C4-2B (cell line): Measurements from ENCODE around the gene RNF130.

Experiments used
- H3K27ac ChIP-seq: fragments of 450-650 bp; 2 replicates; pipeline ENCODE4 v1.5.1; 2017
- ZFX ChIP-seq: fragments of 450-650 bp; IDR thresholded peaks from 2 replicates; pipeline ENCODE4 v1.6.1; 2017
- TF ChIP-seq, protein P1 (sequence below): fragments of 450-650 bp; conservative IDR thresholded peaks from 2 replicates; pipeline ENCODE4 v1.5.1; 2017; ENCODE audit warnings: mild to moderate bottlenecking

The RNF130 gene

DNA sequence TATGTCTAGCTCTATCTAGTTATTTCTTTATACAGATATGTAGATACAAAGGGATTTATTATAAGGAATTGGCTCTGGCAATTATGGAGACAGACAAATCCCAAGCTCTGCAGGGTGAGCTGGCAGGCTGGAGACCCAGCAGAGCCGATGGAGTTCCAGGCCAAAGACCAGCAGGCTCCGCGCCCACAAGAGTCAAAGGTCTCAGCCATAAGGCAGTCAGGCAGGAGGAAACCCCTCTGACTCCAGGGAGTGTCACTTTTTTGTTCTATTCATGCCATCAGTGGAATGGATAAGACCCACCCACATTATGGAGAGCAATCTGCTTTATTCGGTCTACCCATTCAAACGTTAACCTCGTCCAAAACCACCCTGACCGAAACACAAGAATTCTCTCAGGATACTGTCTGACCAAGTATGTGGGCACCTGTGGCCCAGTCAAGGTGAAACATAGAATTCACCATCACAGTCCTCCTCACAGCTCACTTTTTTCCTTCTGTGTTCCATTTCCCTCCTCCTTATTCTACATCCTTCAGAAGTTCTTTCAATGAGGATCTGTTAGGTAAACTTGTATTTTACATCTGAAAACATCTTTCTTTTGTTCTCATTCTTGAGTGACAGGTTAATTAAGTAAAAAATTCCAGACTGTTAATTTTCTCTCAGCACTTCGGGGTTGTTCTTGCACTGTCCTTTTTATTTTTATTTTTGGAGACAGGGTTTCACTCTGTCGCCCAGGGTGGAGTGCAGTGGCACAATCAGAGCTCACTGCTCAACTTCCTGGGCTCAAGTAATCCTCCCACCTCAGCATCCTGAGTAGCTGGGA is 21.2 kb downstream of the RNF130 start:
- no peak for TF ChIP-seq ZFX
- TF ChIP-seq, protein P1, sequence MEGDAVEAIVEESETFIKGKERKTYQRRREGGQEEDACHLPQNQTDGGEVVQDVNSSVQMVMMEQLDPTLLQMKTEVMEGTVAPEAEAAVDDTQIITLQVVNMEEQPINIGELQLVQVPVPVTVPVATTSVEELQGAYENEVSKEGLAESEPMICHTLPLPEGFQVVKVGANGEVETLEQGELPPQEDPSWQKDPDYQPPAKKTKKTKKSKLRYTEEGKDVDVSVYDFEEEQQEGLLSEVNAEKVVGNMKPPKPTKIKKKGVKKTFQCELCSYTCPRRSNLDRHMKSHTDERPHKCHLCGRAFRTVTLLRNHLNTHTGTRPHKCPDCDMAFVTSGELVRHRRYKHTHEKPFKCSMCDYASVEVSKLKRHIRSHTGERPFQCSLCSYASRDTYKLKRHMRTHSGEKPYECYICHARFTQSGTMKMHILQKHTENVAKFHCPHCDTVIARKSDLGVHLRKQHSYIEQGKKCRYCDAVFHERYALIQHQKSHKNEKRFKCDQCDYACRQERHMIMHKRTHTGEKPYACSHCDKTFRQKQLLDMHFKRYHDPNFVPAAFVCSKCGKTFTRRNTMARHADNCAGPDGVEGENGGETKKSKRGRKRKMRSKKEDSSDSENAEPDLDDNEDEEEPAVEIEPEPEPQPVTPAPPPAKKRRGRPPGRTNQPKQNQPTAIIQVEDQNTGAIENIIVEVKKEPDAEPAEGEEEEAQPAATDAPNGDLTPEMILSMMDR: no peak
- H3K27ac ChIP-seq: no peak overlapping the region

DNA sequence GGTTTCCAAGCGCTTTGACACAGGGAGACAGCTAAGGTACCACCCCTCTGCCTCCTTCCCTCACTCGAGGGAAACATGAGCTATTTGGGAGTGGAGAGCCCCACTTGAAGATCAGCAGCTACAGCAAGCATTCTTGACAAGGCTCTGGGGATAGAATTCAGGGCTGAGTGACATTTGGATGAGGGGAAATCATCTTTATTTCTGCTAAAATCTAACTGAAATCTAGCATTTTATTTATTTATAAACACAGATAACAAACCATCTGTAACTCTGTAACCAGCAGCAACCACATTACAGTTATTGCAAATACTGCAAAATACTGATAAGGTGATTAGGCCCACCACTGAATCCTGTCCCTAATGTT is 22.4 kb downstream of the RNF130 start:
- TF ChIP-seq, protein P1: no peak
- no peak overlapping the region for H3K27ac ChIP-seq

DNA sequence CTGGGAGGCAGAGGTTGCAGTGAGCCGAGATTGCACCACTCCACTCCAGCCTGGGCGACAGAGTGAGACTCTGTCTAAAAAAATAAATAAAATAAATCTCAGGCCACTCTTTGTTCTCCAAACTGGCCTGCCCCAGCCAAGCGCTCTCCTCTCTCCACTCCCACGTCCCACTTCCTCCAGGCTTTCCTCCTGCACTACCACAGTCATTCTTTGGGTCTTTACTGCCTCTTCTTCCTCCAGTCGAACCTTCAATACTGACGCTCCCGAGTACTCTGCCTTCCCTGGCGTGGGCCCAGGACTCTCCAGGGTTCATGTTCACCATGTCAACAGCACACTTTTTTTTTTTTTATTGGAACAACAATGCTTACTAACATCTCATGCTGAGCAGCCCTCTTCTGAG is 23.9 kb downstream of the RNF130 start:
- peak overlapping the region; percentile 43 for H3K27ac ChIP-seq
- TF ChIP-seq, protein P1: no peak
- TF ChIP-seq ZFX: no peak

GRCh38 chr5:180046656-180047055 is 24.9 kb downstream of the RNF130 start:
- TF ChIP-seq, protein P1: no peak
- no peak overlapping the region for H3K27ac ChIP-seq

DNA sequence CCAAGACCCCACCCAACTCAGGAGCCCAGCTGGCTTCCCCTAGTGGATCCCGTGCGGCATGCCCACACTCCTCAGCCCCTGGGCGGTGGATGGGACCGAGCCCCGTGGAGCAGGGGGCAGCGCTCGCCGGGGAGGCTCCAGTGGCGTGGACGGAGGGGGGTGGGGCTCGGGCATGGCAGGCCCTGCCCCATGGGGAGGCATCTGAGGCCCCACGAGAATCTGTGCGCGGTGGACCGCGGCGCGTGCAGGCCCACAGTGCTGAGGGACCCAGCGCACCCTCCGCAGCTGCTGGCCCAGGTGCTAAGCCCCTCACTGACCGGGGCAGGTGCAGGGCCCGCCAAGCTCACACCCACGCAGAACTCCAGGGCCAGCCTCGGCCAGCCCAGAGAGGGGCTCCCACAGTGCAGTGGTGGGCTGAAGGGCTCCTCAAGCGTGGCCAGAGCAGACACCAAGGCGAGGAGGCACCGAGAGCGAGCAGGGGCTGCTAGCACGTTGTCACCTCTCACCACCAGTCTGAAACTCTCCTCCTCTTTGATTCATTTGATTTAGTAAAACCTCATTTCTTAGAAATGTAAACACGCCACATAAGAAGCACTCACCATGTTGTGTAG is 25.6 kb downstream of the RNF130 start:
- no peak for TF ChIP-seq ZFX
- TF ChIP-seq, protein P1: no peak
- H3K27ac ChIP-seq: no peak overlapping the region

- H3K27ac ChIP-seq: no peak overlapping the region
- TF ChIP-seq, protein P1: no peak
- no peak for TF ChIP-seq ZFX
These were observed 28.2 kb downstream of the RNF130 start for GRCh38 chr5:180043377-180043776.
